Dedifferentiated amniotic fluid mesenchymal stem cell (primary cell): ENCODE data around the gene CDC42EP4.

Experiments
- DNase-seq: peaks from one replicate; pipeline ENCODE4 v3.0.0-alpha.2; 2016; ENCODE audit errors: extremely low spot score

CDC42EP4 gene, protein sequence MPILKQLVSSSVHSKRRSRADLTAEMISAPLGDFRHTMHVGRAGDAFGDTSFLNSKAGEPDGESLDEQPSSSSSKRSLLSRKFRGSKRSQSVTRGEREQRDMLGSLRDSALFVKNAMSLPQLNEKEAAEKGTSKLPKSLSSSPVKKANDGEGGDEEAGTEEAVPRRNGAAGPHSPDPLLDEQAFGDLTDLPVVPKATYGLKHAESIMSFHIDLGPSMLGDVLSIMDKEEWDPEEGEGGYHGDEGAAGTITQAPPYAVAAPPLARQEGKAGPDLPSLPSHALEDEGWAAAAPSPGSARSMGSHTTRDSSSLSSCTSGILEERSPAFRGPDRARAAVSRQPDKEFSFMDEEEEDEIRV

DNA sequence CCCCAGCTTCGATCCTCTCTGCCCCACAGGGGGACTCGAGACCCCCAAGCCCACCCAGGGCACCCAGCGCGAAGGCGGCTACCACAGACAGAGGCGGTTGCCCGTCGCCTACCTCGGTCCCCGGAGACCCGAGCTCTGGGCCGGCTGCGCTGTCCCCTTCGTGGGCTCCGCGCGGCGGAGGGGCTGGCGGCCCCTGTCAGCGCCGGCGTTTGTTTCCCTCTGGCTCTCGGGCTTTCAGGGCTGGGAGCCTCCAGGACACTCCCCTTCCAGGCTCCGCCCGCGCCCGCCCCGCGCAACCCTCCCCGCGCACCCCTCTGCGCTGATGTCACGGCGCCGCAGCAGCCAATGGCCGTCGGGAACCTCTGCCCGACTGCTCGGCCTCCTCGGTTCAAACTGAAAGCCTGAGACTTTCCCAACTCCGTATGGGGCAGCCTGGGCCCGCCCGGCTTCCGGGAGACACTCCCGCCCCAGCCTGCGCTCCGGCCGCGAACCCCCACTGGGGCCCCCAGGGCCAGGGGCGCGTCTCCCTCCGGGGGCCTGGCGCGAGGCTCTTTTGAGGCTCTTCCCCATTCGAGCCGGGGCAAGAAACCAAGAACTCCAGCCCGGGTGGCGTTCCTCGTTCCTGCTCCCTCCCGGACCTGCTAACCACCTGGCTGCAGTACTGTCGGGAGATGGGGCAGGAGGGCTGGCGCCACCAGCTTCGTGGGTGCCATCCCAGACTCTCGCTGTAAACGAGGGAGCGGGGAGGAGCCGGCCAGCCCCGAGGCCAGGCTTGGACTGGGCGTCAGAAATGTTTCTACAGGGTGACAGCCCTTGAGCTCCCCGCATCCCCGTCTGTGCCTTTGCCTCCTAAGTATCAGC is at the start of gene CDC42EP4:
TSS of gene CDC42EP4 (minus strand) at position 221 of the 861 bp plus-strand sequence. CDS start 25,501 bp downstream, outside the sequence.
- peak; percentile 90 for DNase-seq

DNA sequence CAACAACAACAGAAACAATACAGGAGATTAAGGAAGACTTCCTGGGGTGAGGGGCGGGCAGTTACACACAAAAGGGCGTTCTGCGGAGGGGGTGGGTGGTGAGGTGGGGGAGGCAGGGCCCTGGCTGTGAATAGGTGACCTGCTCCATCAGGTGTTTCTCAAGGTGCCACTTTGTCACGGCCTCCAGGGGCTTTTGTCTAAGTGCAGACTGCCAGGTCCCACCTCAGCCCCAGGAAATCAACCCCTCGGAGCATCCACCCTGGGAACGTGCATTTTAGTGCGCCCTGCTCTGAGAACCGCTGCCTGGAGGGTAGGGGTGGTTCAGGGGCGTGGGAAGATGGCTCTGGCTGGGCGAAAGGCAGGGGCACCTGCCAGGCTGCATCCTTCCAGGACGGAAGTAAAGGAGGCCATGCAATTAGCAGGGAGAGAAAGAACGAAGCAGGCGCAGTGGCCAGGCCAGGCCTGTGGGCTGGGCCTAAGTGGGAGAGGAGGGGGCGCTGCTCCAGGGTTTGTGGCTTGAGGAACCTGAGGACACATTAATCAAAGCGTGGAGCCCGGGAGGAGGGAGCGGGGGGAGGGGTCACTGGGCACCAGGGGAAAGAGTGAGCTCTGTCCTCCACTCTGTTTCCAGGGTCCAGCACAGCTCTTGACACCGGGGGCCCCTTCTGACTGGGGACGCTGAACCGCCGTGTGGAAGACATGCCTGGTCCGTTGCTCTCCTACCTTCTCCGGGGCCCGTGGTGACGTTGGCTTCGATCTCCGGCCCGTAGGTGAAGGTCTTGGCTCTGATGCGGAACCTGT is 49.4 kb upstream of the CDC42EP4 start:
- DNase-seq: no peak

DNA sequence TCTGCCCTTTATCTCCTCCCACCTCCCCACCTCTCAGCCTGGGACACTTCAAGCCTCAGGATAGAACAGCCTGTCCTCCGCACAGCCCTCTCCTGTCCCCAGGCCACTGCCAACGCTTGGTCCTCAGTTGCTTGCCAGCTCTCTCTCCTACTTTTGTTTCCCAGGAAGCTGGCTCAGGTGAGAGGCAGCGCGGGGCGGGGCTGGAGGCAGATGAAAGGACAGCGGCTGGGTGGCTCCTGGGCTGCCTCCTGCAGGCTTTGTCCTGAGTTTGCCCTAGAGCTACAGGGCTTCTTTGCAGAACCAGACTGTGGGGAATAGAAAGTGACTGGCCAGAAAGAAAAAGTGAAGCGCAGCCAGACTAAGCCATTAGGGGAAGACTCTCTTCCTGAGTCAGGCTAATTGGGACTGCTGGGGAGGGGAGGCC is 48.2 kb upstream of the CDC42EP4 start:
- no peak for DNase-seq

DNA sequence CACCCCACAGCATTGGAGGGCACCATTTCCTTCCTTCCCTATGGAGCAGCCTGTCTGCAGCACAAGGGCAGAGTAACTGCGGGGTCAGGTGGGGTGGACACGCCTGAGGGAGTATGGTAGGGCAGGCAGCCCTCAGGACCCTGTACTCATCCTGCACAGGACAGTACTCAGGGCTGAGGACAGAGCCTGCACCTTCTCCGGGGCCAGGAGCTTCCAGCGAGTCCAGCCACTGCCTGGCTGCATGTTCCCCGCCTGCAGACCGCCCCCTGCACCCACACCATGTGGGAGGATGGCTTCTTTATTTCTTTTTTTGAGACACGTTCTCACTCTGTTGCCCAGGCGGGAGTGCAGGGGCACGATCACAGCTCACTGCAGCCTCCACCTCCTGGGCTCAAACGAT is 47.6 kb upstream of the CDC42EP4 start:
- no peak for DNase-seq

DNA sequence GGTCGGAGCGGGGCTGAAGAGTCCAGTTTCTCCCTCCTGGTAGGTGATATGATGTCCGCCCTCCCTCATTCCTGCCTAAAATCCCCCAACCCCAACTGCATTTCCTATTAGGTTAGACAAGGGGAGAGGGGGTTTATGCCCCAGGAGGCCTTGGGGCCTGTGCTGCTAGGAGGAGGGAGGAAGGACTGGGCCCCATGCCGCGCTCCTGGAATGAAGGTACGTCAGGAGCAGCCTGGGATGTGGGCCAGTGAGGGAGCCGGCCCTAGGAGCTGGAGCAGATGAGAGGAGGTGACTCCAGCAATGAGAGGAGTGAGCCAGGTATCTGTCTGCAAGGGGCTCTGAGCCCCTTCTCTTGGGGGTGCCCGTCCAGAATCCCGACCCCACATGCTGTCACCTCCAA is 46.9 kb upstream of the CDC42EP4 start:
- DNase-seq: no peak

DNA sequence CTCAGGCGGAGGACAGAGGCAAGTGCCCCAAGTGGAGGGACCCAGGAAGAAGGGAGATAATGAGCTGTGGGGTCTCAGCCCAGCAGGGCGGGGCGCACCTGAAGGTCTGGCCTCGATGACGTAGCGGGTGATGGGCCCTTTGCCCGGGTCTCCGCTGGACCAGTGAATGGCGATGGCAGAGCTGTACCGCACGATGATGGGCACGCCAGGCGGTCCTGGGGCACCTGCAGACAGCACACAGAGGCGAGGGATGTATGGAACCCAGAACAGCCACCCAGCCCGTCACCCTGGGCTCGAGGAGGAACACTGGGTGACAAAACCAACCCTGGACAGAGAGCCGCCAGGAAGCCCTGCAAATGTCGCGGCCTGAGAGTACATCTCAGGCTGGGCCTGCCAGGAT is 46.2 kb upstream of the CDC42EP4 start:
- DNase-seq: no peak

DNA sequence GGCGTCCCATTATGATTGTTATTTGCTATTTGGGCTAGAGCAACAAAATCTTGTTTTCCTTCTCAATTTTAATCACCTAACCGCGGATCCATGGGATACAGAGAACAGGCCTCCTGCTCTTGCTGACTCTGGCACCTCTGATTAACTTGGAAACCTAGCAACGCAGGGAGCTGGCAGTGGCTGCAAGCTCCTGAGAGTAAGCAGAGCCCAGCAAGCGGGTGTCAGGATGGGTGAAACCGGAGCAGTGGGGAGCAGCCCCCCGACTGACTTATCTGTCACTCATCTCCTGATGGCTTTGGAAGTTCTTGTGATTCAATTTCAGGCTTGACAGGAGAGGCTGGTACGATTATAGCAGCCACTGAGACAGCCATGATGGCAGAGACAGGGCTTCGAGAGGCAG is 45.5 kb upstream of the CDC42EP4 start:
- no peak for DNase-seq

DNA sequence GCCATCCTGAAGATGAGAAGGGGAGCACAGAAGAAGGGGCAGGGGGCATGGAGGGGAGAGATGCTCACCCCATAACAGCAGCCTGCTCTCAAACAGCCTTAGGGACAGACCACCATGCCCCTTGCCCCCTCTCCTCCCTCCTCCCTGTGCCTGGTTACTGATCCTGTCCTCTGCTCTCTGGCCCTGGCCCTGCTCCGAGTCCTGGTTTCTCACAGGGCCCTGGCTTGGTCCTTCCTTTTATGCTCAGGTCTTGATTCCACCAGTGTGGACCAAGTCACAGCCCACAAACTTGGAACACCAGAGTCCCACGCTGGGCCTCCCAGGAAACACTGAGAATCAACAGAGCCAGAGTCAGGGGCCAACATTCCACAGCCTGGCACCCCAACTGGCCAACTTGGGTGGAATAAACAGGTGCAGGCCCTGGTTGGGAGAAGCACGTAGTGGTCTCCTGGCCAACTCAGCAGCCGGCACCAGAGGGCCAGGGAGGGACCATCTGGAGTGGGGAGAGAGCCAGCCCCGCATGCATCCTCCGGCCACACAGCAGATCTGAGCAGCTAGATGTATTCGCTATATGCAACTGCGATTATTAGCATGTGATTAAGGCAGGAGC is 44.9 kb upstream of the CDC42EP4 start:
- DNase-seq: no peak

DNA sequence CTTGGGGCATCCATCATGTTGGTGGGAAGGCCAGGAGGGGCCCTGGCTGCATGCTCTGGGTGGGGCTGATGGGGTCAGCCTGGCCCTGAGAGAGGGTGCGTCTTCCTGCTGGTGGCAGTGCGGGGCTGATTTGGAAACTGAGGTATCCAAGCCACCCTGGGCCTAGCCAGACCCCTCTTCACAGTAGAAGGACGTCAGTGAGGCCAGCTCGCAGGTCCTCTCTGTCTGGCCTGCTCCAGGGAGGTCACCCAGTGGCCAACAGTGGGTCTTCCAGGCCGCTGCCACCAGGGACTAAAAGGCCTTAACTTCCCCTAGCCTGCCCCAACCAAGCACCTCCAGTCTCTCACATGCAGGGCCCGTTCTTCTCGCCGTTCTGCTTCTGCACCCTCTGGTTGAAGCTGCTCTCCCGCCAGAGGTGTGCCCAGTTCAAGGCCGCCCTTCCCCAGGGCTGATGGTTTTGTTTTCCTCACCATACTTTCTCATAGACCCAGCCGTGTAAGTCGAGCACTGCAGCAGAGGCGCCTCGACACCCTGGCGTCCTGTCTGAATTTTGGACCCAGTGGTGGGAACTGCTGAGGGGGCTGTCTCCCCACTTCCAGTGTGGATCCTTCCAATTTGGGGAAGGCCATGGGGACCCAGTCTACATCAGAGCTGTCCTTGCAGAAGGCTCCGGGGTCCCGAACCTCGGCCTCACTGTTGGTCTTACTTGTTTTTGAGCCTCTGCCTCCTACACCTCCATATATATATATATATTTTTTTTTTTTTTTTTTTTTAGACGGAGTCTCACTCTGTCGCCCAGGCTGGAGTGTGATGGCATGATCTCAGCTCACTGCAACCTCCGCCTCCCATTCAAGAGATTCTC is 42.9 kb upstream of the CDC42EP4 start:
- DNase-seq: no peak

DNA sequence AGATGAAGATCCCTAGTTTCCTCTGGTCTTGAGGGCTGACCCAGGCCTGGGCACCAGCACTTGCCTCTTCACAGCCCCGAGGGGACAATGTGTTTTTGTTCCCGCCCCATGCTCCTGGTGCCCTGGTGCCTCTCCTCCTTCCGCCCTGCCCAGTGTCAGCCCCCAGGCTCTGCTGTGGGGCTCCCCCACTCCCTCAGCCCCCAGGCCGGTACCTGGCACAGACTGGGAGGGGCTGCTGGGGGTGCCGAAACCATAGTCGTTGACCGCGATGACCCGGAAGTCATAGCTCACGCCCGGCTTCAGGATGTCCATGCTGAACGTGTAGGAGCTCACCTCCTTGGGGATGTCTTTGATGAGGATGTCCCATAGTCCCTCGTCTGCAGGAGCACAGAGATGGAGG is 40.5 kb upstream of the CDC42EP4 start:
- DNase-seq: no peak

DNA sequence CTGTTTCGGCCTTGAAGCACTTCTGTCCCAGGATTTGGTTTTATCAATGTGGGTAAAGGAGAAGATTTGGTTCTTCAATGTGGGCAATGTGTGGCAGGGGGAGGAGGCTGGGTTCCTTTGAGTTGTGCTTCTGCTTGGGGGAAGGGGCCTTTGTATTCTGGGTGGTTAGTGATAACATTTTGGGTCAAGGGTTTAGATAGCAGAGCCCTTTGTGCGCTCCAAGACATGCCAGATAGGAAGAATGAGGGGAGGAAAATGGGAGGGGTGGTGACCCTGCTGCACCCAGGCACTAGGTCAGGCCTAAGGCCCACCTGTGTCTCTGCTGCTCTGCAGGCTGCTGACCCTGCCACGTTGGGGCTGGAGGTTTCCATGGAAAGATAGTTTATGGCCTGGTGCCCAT is 40.0 kb upstream of the CDC42EP4 start:
- DNase-seq: no peak

DNA sequence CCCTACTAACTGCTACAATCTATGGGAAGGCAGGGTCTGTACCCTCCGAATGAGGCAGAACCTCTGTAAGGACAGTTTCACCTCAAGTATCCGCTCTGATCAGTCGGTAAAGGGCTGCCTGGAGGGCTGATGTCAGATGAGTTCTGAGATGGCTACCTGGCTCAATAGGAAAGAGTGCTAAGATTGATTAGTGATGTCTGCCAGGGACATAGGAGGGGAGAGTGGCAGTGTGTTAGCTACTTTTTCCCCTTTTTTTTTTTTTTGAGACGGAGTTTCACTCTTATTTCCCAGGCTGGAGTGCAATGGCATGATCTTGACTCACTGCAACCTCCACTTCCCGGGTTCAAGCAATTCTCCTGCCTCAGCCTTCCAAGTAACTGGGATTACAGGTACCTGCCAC is 39.1 kb upstream of the CDC42EP4 start:
- no peak for DNase-seq

DNA sequence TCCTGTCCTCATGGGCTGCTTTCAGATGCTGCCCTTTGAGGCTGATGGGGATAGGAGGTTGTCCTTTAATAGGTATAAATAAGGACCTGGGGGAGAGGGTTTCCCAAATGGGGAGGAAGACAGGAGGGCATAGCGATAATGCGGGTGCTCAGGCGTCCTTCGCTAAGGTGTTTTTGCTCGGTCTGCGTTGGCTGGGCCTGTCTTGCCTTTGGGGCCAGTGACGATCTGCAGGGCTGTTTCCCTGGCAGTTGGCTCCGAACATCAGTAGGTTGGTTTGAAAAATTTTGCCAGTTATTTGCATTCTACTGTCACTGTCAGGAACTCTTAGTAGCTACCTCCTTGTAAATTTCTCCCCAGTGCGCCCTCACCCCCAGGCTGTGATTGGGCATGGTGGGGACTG is 37.8 kb upstream of the CDC42EP4 start:
- no peak for DNase-seq

DNA sequence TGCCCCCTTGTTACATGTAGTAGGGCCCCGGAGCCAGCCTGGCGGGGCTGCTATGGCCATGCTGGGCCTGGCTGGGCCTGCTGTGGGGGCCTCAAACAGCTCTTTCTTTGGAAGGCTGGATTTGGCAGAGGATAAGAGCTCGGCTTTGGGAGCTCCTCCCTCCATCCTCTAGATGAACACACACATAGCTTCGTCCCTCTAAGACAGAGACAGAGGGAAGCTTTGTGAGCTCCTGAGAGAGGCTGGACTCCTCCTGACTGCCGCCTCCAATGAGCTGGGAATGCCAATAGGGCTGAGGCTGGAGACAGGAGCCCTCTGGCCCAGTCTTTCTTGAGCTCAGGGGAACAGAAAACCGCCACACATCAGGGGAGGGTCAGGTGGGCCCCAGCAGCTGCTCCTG is 37.3 kb upstream of the CDC42EP4 start:
- DNase-seq: no peak

DNA sequence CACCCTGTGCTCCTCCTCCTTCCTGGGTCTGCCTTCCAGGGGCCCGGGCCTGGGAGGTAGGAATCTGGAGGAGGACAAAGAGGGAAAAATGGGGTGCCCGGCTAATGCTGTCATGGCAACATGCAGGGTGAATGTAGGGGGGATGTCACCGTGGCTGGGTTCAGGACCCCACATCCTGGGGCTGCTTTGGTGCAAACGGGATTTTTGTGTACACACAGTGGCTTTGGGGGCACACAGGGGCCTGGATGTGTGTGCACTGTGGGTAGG is 37.0 kb upstream of the CDC42EP4 start:
- DNase-seq: no peak

DNA sequence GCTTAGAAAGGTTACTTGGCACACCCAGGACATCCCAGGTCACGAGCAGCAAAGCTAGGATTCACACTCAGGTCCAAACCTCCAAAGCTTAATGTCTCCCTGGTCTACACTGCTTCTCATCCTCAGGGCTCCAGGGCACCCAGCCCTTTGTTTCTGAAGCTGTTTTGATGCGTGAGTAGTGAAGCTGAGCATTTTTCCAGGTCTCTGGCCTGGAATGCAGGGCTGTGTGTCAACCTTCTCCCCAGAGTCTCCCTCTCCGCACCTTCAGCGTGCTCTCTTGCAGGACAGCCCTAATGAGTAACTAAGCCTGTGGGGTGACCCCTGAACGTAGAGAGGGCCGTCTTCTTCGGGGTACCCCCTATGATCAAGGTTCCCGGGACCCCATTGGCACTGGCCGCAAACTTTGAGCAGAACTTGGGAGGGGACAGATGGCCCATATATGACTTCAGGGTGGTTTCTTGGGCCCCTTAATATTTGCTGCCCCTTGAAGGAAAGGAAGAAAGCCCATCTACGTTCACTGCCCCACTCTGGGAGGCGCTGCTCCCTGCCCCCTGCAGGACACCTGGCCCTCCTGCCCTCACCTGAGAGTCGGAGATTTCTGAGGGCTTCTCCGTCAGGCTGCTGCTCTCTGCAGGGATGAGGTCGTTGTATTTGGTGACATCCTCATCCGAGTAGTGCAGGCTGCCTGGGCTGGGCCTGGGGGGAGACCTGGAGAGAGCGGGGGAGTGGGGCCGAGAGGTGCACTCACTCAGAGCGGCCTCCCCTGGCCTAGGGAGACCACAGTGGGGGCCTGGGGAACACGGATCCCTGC is 36.4 kb upstream of the CDC42EP4 start:
- DNase-seq: no peak

DNA sequence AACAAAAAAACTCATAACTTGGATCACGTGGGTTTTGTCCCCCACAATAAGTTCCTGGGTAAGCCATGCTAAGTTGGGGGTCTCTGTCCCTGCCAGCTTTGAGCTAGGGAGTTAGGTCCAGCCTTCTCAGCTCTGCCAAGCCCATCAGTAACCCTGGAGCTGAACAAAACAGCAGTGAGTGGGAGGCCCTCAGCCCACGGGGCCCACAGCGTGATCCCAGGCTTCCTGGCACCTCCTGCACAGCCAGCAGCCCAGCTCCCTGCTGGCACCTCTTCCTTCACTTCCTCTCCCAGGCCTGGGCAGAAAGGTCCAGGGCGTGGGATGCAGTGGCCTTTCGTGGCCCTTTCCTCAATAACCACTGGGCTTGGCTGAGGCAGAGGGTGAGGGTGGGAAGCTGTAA is 35.5 kb upstream of the CDC42EP4 start:
- DNase-seq: no peak

DNA sequence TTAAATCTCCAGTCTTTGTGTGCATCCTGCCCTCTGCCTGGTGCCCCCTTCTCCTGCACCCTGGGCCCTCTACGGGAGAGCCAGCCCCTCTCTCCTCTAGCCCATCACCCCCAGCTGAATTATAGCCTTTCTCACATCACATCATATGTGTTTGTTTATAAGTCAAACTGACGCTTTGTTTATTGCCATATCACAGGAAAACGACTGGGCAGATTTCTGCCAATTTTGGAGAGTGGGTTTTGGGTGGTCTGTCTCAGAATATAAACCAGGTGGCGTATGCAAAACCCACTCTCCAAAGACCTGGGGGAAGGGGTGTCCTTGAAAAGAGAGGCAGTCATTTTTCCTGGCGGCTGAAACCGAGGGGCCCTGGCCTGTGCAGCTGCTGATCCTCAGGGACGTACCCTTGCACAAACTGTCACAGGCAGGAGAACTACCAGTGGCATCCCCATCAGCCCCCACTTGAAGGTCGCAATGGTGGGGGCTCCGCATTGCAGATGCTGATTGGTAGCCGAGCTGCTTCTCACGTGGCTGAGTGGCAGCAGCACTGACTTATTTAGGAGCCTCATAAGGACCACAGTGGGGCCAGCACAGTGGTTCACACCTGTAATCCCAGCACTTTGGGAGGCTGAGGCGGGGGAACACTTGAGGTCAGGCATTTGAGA is 34.8 kb upstream of the CDC42EP4 start:
- DNase-seq: no peak

DNA sequence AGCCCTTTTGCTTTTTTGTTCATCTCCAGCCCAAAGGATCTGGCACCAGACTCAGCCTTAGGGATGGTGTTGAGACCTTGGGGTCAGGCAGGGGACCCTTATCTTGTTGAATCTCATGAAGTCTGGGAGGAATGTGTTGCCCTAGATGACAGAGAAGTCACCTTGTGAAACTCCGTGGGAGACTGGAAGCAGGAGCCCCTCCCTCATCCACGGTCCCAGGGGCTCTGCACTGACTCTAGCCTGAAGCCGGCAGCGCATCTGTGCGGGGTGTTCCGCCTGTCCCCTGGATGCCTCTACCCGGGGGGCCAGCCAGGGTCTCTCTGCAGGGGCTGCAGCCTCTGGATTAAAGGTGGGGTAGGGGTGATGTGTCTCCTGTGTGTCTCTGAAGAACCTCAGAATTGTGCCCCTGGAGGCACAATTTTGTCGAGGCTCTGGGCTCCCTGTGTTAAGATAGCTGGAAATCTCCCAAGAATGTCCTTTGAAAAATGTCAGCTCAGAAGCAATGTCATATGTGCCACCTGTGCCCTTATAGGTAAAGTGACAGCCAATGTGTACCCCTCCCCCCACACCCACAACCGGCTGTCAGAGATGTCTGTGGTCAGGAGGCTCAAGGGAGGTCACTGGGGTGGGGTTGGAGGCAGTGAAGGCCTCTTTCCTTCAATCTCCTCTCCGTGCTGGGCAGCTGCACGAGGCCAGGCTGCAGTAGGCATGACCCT is 32.1 kb upstream of the CDC42EP4 start:
- no peak for DNase-seq
